ENCODE data around the gene RGS9. TPM values are rescaled to one million over a fixed set of nuclear protein-coding genes. Genes with fewer than 3 reads are reported as not detected.
A peak's percentile ranks its signal among the peaks of the same experiment; 100 is the strongest.
"Not testable (repeated sequence)": the region's sequence is repeated elsewhere in the genome, so short reads cannot be mapped to it uniquely, and the experiment has no call there.

Gene RGS9
- polyA plus RNA-seq, 4 donors = 2.4 to 4.7 (median 3.7) TPM

DNA sequence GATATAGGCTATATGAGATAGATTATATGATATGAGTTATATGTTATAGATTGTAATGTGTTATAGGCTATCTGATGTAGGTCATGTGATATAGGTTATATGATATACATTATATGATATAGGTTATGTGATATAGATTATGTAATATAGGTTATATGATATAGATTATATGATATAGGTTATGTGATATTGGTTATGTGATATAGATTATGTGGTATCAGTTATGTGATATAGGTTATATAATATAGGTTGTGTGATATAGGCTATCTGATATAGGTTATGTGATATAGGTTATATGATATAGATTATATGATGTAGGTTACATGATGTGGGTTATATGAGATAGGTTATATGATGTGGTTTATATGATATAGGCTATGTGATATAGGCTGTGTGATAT lies 68.5 kb downstream of the RGS9 start:
- peak; percentile 93 for FAIRE-seq

DNA sequence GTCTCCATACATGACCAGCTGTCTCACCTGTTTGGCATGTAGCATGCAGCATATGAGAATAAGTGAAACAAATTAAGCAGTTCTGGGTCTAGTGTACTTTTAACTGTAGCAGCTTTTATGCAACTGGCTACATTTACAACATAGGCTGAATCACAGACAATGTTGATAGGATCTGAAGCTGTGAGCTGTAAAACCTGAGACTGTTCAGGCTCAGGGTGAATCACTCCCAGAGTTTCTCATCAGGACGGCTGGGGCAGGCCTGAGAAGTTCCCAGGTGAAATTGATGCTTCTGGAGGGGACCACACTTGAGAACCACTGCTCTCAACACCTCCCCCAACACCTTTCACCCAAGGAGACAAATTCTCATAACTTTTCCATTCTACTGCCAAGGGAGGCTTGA lies 70.3 kb downstream of the RGS9 start:
- not testable (repeated sequence) for H3K27me3 ChIP-seq (ENCODE audit: control insufficient read depth in 3 of 3, insufficient read depth in 3 of 3, low read length in 3 of 3); DNase-seq; H3K4me1 ChIP-seq (ENCODE audit: control insufficient read depth in 3 of 3, insufficient read depth in 2 of 3, low read depth in 1 of 3, low read length in 2 of 3); H3K27ac ChIP-seq (ENCODE audit: low read depth in 1 of 3, low read length in 2 of 3); H3K9me3 ChIP-seq (ENCODE audit: control insufficient read depth in 2 of 2, insufficient read depth in 1 of 2, low read depth in 1 of 2, low read length in 1 of 2); H3K36me3 ChIP-seq (ENCODE audit: control insufficient read depth in 3 of 3, insufficient read depth in 2 of 3, low read depth in 1 of 3, low read length in 3 of 3); FAIRE-seq; H3K4me3 ChIP-seq (ENCODE audit: low read depth in 1 of 3, low read length in 3 of 3)
- WGBS, 3 donors = 5 to 30% (median 18%) methylated on average over 1 of the region's 1 CpG

More for the DNA sequence above, 68.5 kb downstream of the RGS9 start:
- Histone ChIP-seq H3K27ac (ENCODE audit: low read depth in 1 of 3, low read length in 2 of 3) (no peak overlapping the region), H3K4me3 (ENCODE audit: low read depth in 1 of 3, low read length in 3 of 3) (no peak overlapping the region), H3K9me3 (ENCODE audit: control insufficient read depth in 2 of 2, insufficient read depth in 1 of 2, low read depth in 1 of 2, low read length in 1 of 2) (no peaks in the 10 kb centered on the region), H3K27me3 (ENCODE audit: control insufficient read depth in 3 of 3, insufficient read depth in 3 of 3, low read length in 3 of 3) (peaks cover 0 to 8% (median 0%) of the 10 kb centered on the region in 3 donors), H3K4me1 (ENCODE audit: control insufficient read depth in 3 of 3, insufficient read depth in 2 of 3, low read depth in 1 of 3, low read length in 2 of 3) (no peaks in the 10 kb centered on the region), H3K36me3 (ENCODE audit: control insufficient read depth in 3 of 3, insufficient read depth in 2 of 3, low read depth in 1 of 3, low read length in 3 of 3) (no peaks in the 10 kb centered on the region)
- DNase-seq = no peak

DNA sequence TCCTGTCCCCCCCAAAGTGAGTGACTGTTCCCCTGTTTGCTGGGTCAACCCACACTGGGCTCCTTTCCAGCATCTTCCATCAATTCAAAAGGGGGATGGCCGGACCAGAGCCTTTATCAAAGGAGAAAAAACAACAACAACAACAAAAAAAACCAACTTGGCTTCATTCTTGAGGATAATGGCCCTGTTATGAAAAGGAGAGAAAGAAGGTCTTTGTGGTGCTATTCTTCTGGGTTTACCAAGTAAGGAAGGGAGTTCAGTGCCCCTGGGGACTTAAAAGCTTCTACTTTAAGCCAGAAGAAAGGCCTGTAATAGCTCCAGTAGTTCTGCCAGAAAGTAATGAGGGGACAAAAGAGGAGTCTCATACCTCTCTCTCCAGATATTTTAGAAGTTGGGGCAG lies 71.5 kb downstream of the RGS9 start:
- Histone ChIP-seq H3K4me3 (ENCODE audit: low read depth in 1 of 3, low read length in 3 of 3) (no peak overlapping the region), H3K27ac (ENCODE audit: low read depth in 1 of 3, low read length in 2 of 3) (no peak overlapping the region), H3K36me3 (ENCODE audit: control insufficient read depth in 3 of 3, insufficient read depth in 2 of 3, low read depth in 1 of 3, low read length in 3 of 3) (no peaks in the 10 kb centered on the region), H3K27me3 (ENCODE audit: control insufficient read depth in 3 of 3, insufficient read depth in 3 of 3, low read length in 3 of 3) (peaks cover 0 to 8% (median 0%) of the 10 kb centered on the region in 3 donors), H3K9me3 (ENCODE audit: control insufficient read depth in 2 of 2, insufficient read depth in 1 of 2, low read depth in 1 of 2, low read length in 1 of 2) (no peaks in the 10 kb centered on the region), H3K4me1 (ENCODE audit: control insufficient read depth in 3 of 3, insufficient read depth in 2 of 3, low read depth in 1 of 3, low read length in 2 of 3) (no peaks in the 10 kb centered on the region)
- no peak for FAIRE-seq
- DNase-seq = no peak
- WGBS, 3 donors = 64 to 77% (median 74%) methylated on average over 1 of the region's 1 CpG

DNA sequence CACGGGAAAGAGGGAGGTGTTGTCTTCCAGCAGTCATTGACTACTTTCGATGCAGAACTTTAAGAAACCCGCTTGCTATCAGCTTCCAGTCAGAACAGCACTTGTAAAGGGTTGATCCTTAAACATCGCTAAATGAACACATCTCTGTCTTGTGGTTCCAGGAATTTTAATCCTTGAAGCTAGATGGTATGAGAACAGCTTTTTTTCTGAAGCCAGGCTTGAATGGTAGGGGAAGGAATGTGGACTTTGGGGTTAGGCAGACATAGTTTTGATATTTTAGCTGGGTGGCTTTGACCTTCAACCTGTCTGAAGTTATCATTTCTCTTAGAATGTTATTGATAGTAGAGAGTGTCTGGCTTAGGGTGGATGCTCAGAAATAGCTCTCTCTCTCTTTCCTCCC lies 81.1 kb downstream of the RGS9 start:
- FAIRE-seq (no peak), DNase-seq (no peak)
- 66 to 84% (median 73%) methylated on average over 4 of the region's 4 CpGs for WGBS, 3 donors
- Histone ChIP-seq H3K4me3 (ENCODE audit: low read depth in 1 of 3, low read length in 3 of 3) (no peak overlapping the region), H3K9me3 (ENCODE audit: control insufficient read depth in 2 of 2, insufficient read depth in 1 of 2, low read depth in 1 of 2, low read length in 1 of 2) (no peaks in the 10 kb centered on the region), H3K4me1 (ENCODE audit: control insufficient read depth in 3 of 3, insufficient read depth in 2 of 3, low read depth in 1 of 3, low read length in 2 of 3) (no peaks in the 10 kb centered on the region), H3K27ac (ENCODE audit: low read depth in 1 of 3, low read length in 2 of 3) (no peak overlapping the region), H3K27me3 (ENCODE audit: control insufficient read depth in 3 of 3, insufficient read depth in 3 of 3, low read length in 3 of 3) (peaks cover 0 to 11% (median 7%) of the 10 kb centered on the region in 3 donors), H3K36me3 (ENCODE audit: control insufficient read depth in 3 of 3, insufficient read depth in 2 of 3, low read depth in 1 of 3, low read length in 3 of 3) (no peaks in the 10 kb centered on the region)

DNA sequence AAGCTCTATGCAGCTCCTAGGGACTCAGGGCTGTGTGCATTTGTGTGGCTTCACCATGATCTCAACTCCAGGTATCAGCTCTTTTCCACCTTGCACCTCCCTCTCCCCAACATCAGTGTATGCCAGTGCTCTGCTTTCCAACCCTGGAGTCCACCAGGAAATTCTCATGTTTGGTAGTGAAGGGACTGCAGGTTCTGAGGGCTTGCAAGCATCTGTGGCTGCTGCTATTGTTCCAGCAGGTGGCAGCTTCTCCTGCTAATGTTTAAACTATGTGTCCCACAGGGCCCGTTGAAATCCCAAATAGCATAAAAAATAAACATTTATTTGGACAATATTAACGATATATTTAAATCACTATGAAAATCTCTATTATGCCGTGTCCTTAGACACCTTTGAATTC lies 82.0 kb downstream of the RGS9 start:
- H3K36me3 ChIP-seq (ENCODE audit: control insufficient read depth in 3 of 3, insufficient read depth in 2 of 3, low read depth in 1 of 3, low read length in 3 of 3) = no peaks in the 10 kb centered on the region
- DNase-seq (no peak), FAIRE-seq (no peak)
- 49 to 62% (median 62%) methylated on average over 3 of the region's 3 CpGs for WGBS, 3 donors
- H3K9me3 ChIP-seq (ENCODE audit: control insufficient read depth in 2 of 2, insufficient read depth in 1 of 2, low read depth in 1 of 2, low read length in 1 of 2) = no peaks in the 10 kb centered on the region
- no peaks in the 10 kb centered on the region for H3K4me1 ChIP-seq (ENCODE audit: control insufficient read depth in 3 of 3, insufficient read depth in 2 of 3, low read depth in 1 of 3, low read length in 2 of 3)
- H3K27ac ChIP-seq (ENCODE audit: low read depth in 1 of 3, low read length in 2 of 3) = no peak overlapping the region
- H3K27me3 ChIP-seq (ENCODE audit: control insufficient read depth in 3 of 3, insufficient read depth in 3 of 3, low read length in 3 of 3) = peaks cover 0 to 11% (median 5%) of the 10 kb centered on the region in 3 donors
- no peak overlapping the region for H3K4me3 ChIP-seq (ENCODE audit: low read depth in 1 of 3, low read length in 3 of 3)

DNA sequence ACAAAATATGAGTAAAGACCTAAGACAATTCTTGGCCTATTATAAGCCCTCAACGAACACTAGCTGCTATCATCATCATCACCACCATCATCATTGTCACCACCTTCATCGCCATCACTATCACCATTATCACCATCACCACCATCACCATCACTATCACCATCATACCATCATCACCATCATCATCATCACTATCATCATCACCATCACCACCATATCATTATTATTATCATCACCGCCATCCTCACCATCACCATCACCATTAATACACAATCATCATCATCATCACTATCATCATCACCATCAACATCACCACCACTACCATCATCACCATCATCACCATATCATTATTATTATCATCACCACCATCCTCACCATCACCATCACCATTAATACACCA lies 82.5 kb downstream of the RGS9 start:
- Histone ChIP-seq H3K36me3 (ENCODE audit: control insufficient read depth in 3 of 3, insufficient read depth in 2 of 3, low read depth in 1 of 3, low read length in 3 of 3) (no peaks in the 10 kb centered on the region), H3K27ac (ENCODE audit: low read depth in 1 of 3, low read length in 2 of 3) (no peak overlapping the region), H3K4me3 (ENCODE audit: low read depth in 1 of 3, low read length in 3 of 3) (no peak overlapping the region), H3K27me3 (ENCODE audit: control insufficient read depth in 3 of 3, insufficient read depth in 3 of 3, low read length in 3 of 3) (peaks cover 0 to 6% (median 3%) of the 10 kb centered on the region in 3 donors), H3K9me3 (ENCODE audit: control insufficient read depth in 2 of 2, insufficient read depth in 1 of 2, low read depth in 1 of 2, low read length in 1 of 2) (no peaks in the 10 kb centered on the region), H3K4me1 (ENCODE audit: control insufficient read depth in 3 of 3, insufficient read depth in 2 of 3, low read depth in 1 of 3, low read length in 2 of 3) (no peaks in the 10 kb centered on the region)
- FAIRE-seq = no peak
- no peak for DNase-seq
- WGBS, 3 donors = 92 to 95% (median 92%) methylated on average over 3 of the region's 3 CpGs

DNA sequence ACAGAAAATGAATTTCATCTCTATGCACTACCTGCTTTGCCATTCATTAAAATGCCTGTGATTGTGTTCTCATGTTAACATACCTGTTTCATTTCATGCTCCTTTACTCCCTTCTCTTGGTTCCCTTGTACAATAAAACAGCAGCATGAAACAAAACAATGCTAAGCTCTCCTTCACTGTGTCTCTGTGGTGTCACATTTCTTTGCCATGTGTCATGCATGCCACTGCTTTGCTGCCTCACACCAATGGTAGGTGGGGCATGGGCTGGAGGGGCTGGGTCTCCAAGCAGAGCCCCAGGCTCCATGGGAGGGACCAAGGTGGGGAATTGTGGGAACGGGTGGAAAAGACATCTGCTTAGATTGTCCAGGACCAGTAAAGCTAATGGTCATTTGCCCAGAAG lies 83.6 kb downstream of the RGS9 start:
- H3K4me1 ChIP-seq (ENCODE audit: control insufficient read depth in 3 of 3, insufficient read depth in 2 of 3, low read depth in 1 of 3, low read length in 2 of 3) = no peaks in the 10 kb centered on the region
- peaks cover 0 to 3% (median 2%) of the 10 kb centered on the region in 3 donors for H3K27me3 ChIP-seq (ENCODE audit: control insufficient read depth in 3 of 3, insufficient read depth in 3 of 3, low read length in 3 of 3)
- 69 to 83% (median 70%) methylated on average over 1 of the region's 1 CpG for WGBS, 3 donors
- no peaks in the 10 kb centered on the region for H3K36me3 ChIP-seq (ENCODE audit: control insufficient read depth in 3 of 3, insufficient read depth in 2 of 3, low read depth in 1 of 3, low read length in 3 of 3)
- no peak for FAIRE-seq
- DNase-seq = no peak
- no peaks in the 10 kb centered on the region for H3K9me3 ChIP-seq (ENCODE audit: control insufficient read depth in 2 of 2, insufficient read depth in 1 of 2, low read depth in 1 of 2, low read length in 1 of 2)
- no peak overlapping the region for H3K4me3 ChIP-seq (ENCODE audit: low read depth in 1 of 3, low read length in 3 of 3)
- H3K27ac ChIP-seq (ENCODE audit: low read depth in 1 of 3, low read length in 2 of 3) = no peak overlapping the region

DNA sequence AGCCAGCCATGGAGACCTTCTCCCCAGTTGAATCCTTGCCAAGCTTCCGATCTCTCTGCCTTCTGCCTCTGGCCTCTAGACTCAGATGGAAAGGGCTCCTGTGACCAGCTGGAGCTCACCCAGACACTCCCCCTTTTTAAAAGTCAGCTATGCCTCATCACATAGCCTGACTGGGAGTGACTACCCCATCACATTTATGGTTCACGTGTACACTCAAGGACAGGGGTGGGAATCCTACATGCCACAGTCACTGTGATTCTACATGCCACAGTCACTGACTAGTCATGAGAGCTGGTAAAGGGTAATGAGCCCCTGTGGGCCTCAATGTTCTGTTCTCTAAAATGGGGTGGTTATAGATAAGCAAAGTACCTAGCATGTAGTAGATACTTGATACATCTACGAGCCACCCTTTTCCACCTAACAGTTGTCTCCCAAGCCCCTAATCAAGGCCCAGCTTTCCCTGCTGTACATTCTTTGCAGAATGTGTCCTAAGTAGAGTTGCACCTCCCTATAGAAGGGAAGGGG lies 85.1 kb downstream of the RGS9 start:
- H3K4me3 ChIP-seq (ENCODE audit: low read depth in 1 of 3, low read length in 3 of 3) = no peak overlapping the region
- DNase-seq (no peak), FAIRE-seq (no peak)
- WGBS, 3 donors = 57 to 62% (median 61%) methylated on average over 3 of the region's 3 CpGs
- peaks cover 0 to 1% (median under 1%) of the 10 kb centered on the region in 3 donors for H3K27me3 ChIP-seq (ENCODE audit: control insufficient read depth in 3 of 3, insufficient read depth in 3 of 3, low read length in 3 of 3)
- H3K27ac ChIP-seq (ENCODE audit: low read depth in 1 of 3, low read length in 2 of 3) = no peak overlapping the region
- H3K9me3 ChIP-seq (ENCODE audit: control insufficient read depth in 2 of 2, insufficient read depth in 1 of 2, low read depth in 1 of 2, low read length in 1 of 2) = no peaks in the 10 kb centered on the region
- H3K36me3 ChIP-seq (ENCODE audit: control insufficient read depth in 3 of 3, insufficient read depth in 2 of 3, low read depth in 1 of 3, low read length in 3 of 3) = no peaks in the 10 kb centered on the region
- H3K4me1 ChIP-seq (ENCODE audit: control insufficient read depth in 3 of 3, insufficient read depth in 2 of 3, low read depth in 1 of 3, low read length in 2 of 3) = no peaks in the 10 kb centered on the region

DNA sequence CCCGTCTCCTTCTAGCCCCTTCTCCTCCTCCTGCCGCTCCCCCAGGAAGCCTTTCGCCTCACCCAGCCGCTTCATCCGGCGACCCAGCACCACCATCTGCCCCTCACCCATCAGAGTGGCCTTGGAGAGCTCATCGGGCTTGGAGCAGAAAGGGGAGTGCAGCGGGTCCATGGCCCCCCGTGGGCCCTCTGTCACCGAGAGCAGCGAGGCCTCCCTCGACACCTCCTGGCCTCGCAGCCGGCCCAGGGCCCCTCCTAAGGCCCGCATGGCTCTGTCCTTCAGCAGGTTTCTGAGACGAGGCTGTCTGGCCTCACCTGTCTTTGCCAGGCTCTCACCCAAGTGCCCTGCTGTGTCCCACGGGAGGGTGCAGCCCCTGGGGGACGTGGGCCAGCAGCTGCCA lies 87.9 kb downstream of the RGS9 start:
- Histone ChIP-seq H3K4me3 (ENCODE audit: low read depth in 1 of 3, low read length in 3 of 3) (no peak overlapping the region), H3K4me1 (ENCODE audit: control insufficient read depth in 3 of 3, insufficient read depth in 2 of 3, low read depth in 1 of 3, low read length in 2 of 3) (peaks cover 0 to 11% (median 0%) of the 10 kb centered on the region in 3 donors), H3K27me3 (ENCODE audit: control insufficient read depth in 3 of 3, insufficient read depth in 3 of 3, low read length in 3 of 3) (peaks cover 0 to 5% (median 1%) of the 10 kb centered on the region in 3 donors), H3K36me3 (ENCODE audit: control insufficient read depth in 3 of 3, insufficient read depth in 2 of 3, low read depth in 1 of 3, low read length in 3 of 3) (no peaks in the 10 kb centered on the region), H3K27ac (ENCODE audit: low read depth in 1 of 3, low read length in 2 of 3) (no peak overlapping the region), H3K9me3 (ENCODE audit: control insufficient read depth in 2 of 2, insufficient read depth in 1 of 2, low read depth in 1 of 2, low read length in 1 of 2) (peaks cover 0 to 2% of the 10 kb centered on the region in 2 donors)
- 91 to 94% (median 93%) methylated on average over 14 to 18 of the region's 18 CpGs for WGBS, 3 donors
- FAIRE-seq = no peak
- no peak for DNase-seq

All from small intestine (tissue), 7 donors.